Measurements from ENCODE around the gene CEP72.

The CEP72 gene

GRCh38 chr5:662751-663435 lies 50.8 kb downstream of the CEP72 start:
- H3K27me3 ChIP-seq (ENCODE audit: insufficient read depth, low read depth): no peaks in the 10 kb centered on the region
- no peaks in the 10 kb centered on the region for H4K20me1 ChIP-seq (ENCODE audit: insufficient read depth)
- no peaks in the 10 kb centered on the region for H3K79me2 ChIP-seq (ENCODE audit: insufficient read depth, low read depth)
- TF ChIP-seq, protein P1, sequence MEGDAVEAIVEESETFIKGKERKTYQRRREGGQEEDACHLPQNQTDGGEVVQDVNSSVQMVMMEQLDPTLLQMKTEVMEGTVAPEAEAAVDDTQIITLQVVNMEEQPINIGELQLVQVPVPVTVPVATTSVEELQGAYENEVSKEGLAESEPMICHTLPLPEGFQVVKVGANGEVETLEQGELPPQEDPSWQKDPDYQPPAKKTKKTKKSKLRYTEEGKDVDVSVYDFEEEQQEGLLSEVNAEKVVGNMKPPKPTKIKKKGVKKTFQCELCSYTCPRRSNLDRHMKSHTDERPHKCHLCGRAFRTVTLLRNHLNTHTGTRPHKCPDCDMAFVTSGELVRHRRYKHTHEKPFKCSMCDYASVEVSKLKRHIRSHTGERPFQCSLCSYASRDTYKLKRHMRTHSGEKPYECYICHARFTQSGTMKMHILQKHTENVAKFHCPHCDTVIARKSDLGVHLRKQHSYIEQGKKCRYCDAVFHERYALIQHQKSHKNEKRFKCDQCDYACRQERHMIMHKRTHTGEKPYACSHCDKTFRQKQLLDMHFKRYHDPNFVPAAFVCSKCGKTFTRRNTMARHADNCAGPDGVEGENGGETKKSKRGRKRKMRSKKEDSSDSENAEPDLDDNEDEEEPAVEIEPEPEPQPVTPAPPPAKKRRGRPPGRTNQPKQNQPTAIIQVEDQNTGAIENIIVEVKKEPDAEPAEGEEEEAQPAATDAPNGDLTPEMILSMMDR (conservative IDR thresholded peaks at IDR 0.05; ENCODE audit: low read depth, low read length): no peak
- no peak overlapping the region for H3K27ac ChIP-seq
- no peak overlapping the region for H3K9ac ChIP-seq
- no peaks in the 10 kb centered on the region for H3K4me1 ChIP-seq (ENCODE audit: low read depth, poor library complexity, severe bottlenecking)
- no peak overlapping the region for H3K4me3 ChIP-seq (IDR thresholded peaks at IDR 0.05; ENCODE audit: insufficient read depth, low read depth, low read length)
- no peak overlapping the region for H2AFZ ChIP-seq (ENCODE audit: low read depth)
- H3K4me2 ChIP-seq: no peak overlapping the region
- H3K36me3 ChIP-seq (ENCODE audit: insufficient read depth): no peaks in the 10 kb centered on the region; the same call in 1 of the 2 replicates

- no peaks in the 10 kb centered on the region for H3K36me3 ChIP-seq (ENCODE audit: insufficient read depth)
Measured at GRCh38 chr5:663436-664342, 51.5 kb downstream of the CEP72 start.

GRCh38 chr5:664343-664993 lies 52.3 kb downstream of the CEP72 start:
- Histone ChIP-seq H2AFZ (ENCODE audit: low read depth) (no peak overlapping the region), H3K4me2 (no peak overlapping the region), H4K20me1 (ENCODE audit: insufficient read depth) (no peaks in the 10 kb centered on the region), H3K36me3 (ENCODE audit: insufficient read depth) (no peaks in the 10 kb centered on the region), H3K9ac (no peak overlapping the region), H3K4me3 (IDR thresholded peaks at IDR 0.05; ENCODE audit: insufficient read depth, low read depth, low read length) (no peak overlapping the region), H3K79me2 (ENCODE audit: insufficient read depth, low read depth) (no peaks in the 10 kb centered on the region), H3K27me3 (ENCODE audit: insufficient read depth, low read depth) (no peaks in the 10 kb centered on the region), H3K4me1 (ENCODE audit: low read depth, poor library complexity, severe bottlenecking) (no peaks in the 10 kb centered on the region), H3K27ac (no peak overlapping the region)
- TF ChIP-seq, protein P1 (conservative IDR thresholded peaks at IDR 0.05; ENCODE audit: low read depth, low read length): no peak

More at GRCh38 chr5:663436-664342, 51.5 kb downstream of the CEP72 start:
- Histone ChIP-seq H3K4me3 (IDR thresholded peaks at IDR 0.05; ENCODE audit: insufficient read depth, low read depth, low read length) (no peak overlapping the region), H3K4me2 (no peak overlapping the region), H3K27me3 (ENCODE audit: insufficient read depth, low read depth) (no peaks in the 10 kb centered on the region), H3K9ac (no peak overlapping the region), H3K79me2 (ENCODE audit: insufficient read depth, low read depth) (no peaks in the 10 kb centered on the region), H3K27ac (no peak overlapping the region), H3K4me1 (ENCODE audit: low read depth, poor library complexity, severe bottlenecking) (no peaks in the 10 kb centered on the region), H4K20me1 (ENCODE audit: insufficient read depth) (no peaks in the 10 kb centered on the region), H2AFZ (ENCODE audit: low read depth) (no peak overlapping the region)
- TF ChIP-seq, protein P1 (conservative IDR thresholded peaks at IDR 0.05; ENCODE audit: low read depth, low read length): no peak

GRCh38 chr5:664994-665360 lies 52.8 kb downstream of the CEP72 start:
- Histone ChIP-seq H3K27ac (no peak overlapping the region), H3K9ac (no peak overlapping the region), H3K4me1 (ENCODE audit: low read depth, poor library complexity, severe bottlenecking) (no peaks in the 10 kb centered on the region), H3K4me3 (IDR thresholded peaks at IDR 0.05; ENCODE audit: insufficient read depth, low read depth, low read length) (no peak overlapping the region), H2AFZ (ENCODE audit: low read depth) (no peak overlapping the region), H3K79me2 (ENCODE audit: insufficient read depth, low read depth) (no peaks in the 10 kb centered on the region), H3K36me3 (ENCODE audit: insufficient read depth) (no peaks in the 10 kb centered on the region), H4K20me1 (ENCODE audit: insufficient read depth) (no peaks in the 10 kb centered on the region), H3K4me2 (no peak overlapping the region), H3K27me3 (ENCODE audit: insufficient read depth, low read depth) (no peaks in the 10 kb centered on the region)
- TF ChIP-seq, protein P1 (conservative IDR thresholded peaks at IDR 0.05; ENCODE audit: low read depth, low read length): no peak

Data from KMS-11 (cell line).